K562 (cell line): Measurements from ENCODE around the gene SDR9C7. TPM values are rescaled to one million over a fixed set of nuclear protein-coding genes. Genes with fewer than 3 reads are reported as not detected.

Experiments
- CEBPG ChIP-seq, 3 experiments: fragments of 200-800 bp in 1 of 3; sonication (Bioruptor generic) in 1 of 3; sonication (generic) in 1 of 3; formaldehyde crosslinking in 1 of 3; IDR thresholded peaks in 2 of 3; conservative IDR thresholded peaks in 1 of 3; 2 replicates each; pipeline versions ENCODE4 v1.6.1 to v1.8.0; 2016 to 2022; ENCODE audit warnings: missing compliant biosample characterization in 2 of 3, missing genetic modification characterization in 2 of 3, mild to moderate bottlenecking in 1 of 3, missing genetic modification reagents in 1 of 3
- CREM ChIP-seq: IDR thresholded peaks from 2 replicates; pipeline ENCODE4 v1.6.1; 2014; ENCODE audit warnings: antibody characterized with exemption, low read depth
- HDAC2 ChIP-seq: fragments of 450-650 bp; IDR thresholded peaks from 2 replicates; pipeline ENCODE4 v1.6.1; 2016; ENCODE audit warnings: mild to moderate bottlenecking
- KDM4B ChIP-seq, 2 experiments: fragments of 450-650 bp in 1 of 2; sonication (generic) in 1 of 2; IDR thresholded peaks; 2 replicates each; pipeline ENCODE4 v1.6.1; 2016 to 2017; ENCODE audit warnings: borderline replicate concordance in 2 of 2, antibody characterized with exemption in 1 of 2, low read depth in 1 of 2, mild to moderate bottlenecking in 1 of 2
- L3MBTL2 ChIP-seq: fragments of 450-650 bp; IDR thresholded peaks from 2 replicates; pipeline ENCODE4 v1.6.1; 2016; ENCODE audit warnings: mild to moderate bottlenecking, moderate library complexity
- LEF1 ChIP-seq: fragments of 450-650 bp; IDR thresholded peaks from 2 replicates; pipeline ENCODE4 v1.6.1; 2016; ENCODE audit warnings: mild to moderate bottlenecking
- MAFG ChIP-seq: fragments of 450-650 bp; conservative IDR thresholded peaks from 2 replicates; pipeline ENCODE4 v1.6.1; 2016; ENCODE audit warnings: missing genetic modification characterization, missing compliant biosample characterization
- MAFK ChIP-seq: IDR thresholded peaks from 2 replicates; pipeline ENCODE4 v1.6.1; 2011; ENCODE audit warnings: low read length, improper control_type of control experiment
- MAZ ChIP-seq, 2 experiments: fragments of 450-650 bp in 1 of 2; sonication (generic) in 1 of 2; formaldehyde crosslinking; IDR thresholded peaks in 1 of 2; conservative IDR thresholded peaks in 1 of 2; 2 replicates each; pipeline versions ENCODE4 v1.4.0 to v1.5.0; 2020; ENCODE audit warnings: mild to moderate bottlenecking in 1 of 2, missing genetic modification reagents in 1 of 2
- MCM5 ChIP-seq: fragments of 450-650 bp; IDR thresholded peaks from 2 replicates; pipeline ENCODE4 v1.6.1; 2016; ENCODE audit warnings: low read depth
- ZBED1 ChIP-seq: IDR thresholded peaks from 2 replicates; pipeline ENCODE4 v1.6.1; 2014
- ZBTB26 ChIP-seq: fragments of 450-650 bp; formaldehyde crosslinking; IDR thresholded peaks from 2 replicates; pipeline ENCODE4 v1.4.0; 2022; ENCODE audit warnings: missing genetic modification characterization
- polyA plus RNA-seq, 8 experiments: library from polyadenylated mRNA; depleted of rRNA in 4 of 8; stranded (reverse) in 5 of 8; unstranded in 3 of 8; fragments of >200 nt; fragmentation: Nextera tagmentation in 2 of 8; fragmentation: Illumina TruSeq in 1 of 8; extraction: Ambion mirVana in 2 of 8; extraction: Trizol in 1 of 8; gene quantifications; 2 replicates each; pipeline versions ENCODE4 v1.2.1 to v1.2.3, GENCODE V29; 2011 to 2014; ENCODE audit warnings: inconsistent platforms in 1 of 8, missing spikeins in 1 of 8
- total RNA-seq, 7 experiments: library from RNA; depleted of rRNA in 6 of 7; stranded (reverse); fragments of >200 nt in 6 of 7; fragmentation: Illumina TruSeq in 2 of 7; extraction: Trizol in 2 of 7; gene quantifications; 2 replicates each; pipeline versions ENCODE4 v1.2.1 to v1.2.3, GENCODE V29; 2011 to 2021; ENCODE audit warnings: low replicate concordance in 1 of 7
- TF ChIP-seq, protein P1 (sequence below): IDR thresholded peaks from 2 replicates; pipeline ENCODE4 v1.6.1; 2014; ENCODE audit warnings: antibody characterized with exemption
- TF ChIP-seq, protein P2 (sequence below): fragments of 450-650 bp; IDR thresholded peaks from 2 replicates; pipeline ENCODE4 v1.6.1; 2016; ENCODE audit warnings: mild to moderate bottlenecking, moderate library complexity

The SDR9C7 gene
- total and polyA plus RNA-seq, 9 of the 15 experiments (the other 6 are each of a cell fraction or from before 2014, with no cell fraction given), result 0.04 to 0.59 (median 0.06) TPM; not detected in 6

- TF ChIP-seq, protein P1, sequence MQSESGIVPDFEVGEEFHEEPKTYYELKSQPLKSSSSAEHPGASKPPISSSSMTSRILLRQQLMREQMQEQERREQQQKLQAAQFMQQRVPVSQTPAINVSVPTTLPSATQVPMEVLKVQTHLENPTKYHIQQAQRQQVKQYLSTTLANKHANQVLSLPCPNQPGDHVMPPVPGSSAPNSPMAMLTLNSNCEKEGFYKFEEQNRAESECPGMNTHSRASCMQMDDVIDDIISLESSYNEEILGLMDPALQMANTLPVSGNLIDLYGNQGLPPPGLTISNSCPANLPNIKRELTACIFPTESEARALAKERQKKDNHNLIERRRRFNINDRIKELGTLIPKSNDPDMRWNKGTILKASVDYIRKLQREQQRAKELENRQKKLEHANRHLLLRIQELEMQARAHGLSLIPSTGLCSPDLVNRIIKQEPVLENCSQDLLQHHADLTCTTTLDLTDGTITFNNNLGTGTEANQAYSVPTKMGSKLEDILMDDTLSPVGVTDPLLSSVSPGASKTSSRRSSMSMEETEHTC, result no peak
- TF ChIP-seq MAFK, result 0 out of 2 replicates have a peak, but pooled peaks have one; percentile 11
- 0 out of 2 replicates have a peak, but pooled peaks have one; percentile 31 for TF ChIP-seq ZBTB26 (CRISPR knock-in tag)
- no peak for TF ChIP-seq KDM4B (IDR thresholded peaks at IDR 0.05; ENCODE audit: borderline replicate concordance in 2 of 2, low read depth in 1 of 2)
- no peak for TF ChIP-seq MAFG (tag)
- peak; percentile 59 for TF ChIP-seq CREM
- TF ChIP-seq CEBPG (CRISPR knock-in tag; IDR thresholded peaks at IDR 0.05), result 0 out of 2 replicates have a peak, but pooled peaks have one; percentile 38
- peak in 1 of 2 experiments; percentile 46; a peak in 2 of 4 replicates for TF ChIP-seq CEBPG (tag; conservative IDR thresholded peaks at IDR 0.05 in 1 of 2, IDR thresholded peaks at IDR 0.05 in 1 of 2)
- no peak for TF ChIP-seq ZBED1
- peak; percentile 97 for TF ChIP-seq LEF1
- peak; percentile 25; the same call in 1 of the 2 replicates for TF ChIP-seq L3MBTL2
- no peak for TF ChIP-seq HDAC2
- no peak for TF ChIP-seq MCM5
- TF ChIP-seq MAZ (CRISPR knock-in tag; conservative IDR thresholded peaks at IDR 0.05 in 1 of 2, IDR thresholded peaks at IDR 0.05 in 1 of 2), result peak; percentile 12 to 44; a peak in 2 of 4 replicates
- TF ChIP-seq, protein P2, sequence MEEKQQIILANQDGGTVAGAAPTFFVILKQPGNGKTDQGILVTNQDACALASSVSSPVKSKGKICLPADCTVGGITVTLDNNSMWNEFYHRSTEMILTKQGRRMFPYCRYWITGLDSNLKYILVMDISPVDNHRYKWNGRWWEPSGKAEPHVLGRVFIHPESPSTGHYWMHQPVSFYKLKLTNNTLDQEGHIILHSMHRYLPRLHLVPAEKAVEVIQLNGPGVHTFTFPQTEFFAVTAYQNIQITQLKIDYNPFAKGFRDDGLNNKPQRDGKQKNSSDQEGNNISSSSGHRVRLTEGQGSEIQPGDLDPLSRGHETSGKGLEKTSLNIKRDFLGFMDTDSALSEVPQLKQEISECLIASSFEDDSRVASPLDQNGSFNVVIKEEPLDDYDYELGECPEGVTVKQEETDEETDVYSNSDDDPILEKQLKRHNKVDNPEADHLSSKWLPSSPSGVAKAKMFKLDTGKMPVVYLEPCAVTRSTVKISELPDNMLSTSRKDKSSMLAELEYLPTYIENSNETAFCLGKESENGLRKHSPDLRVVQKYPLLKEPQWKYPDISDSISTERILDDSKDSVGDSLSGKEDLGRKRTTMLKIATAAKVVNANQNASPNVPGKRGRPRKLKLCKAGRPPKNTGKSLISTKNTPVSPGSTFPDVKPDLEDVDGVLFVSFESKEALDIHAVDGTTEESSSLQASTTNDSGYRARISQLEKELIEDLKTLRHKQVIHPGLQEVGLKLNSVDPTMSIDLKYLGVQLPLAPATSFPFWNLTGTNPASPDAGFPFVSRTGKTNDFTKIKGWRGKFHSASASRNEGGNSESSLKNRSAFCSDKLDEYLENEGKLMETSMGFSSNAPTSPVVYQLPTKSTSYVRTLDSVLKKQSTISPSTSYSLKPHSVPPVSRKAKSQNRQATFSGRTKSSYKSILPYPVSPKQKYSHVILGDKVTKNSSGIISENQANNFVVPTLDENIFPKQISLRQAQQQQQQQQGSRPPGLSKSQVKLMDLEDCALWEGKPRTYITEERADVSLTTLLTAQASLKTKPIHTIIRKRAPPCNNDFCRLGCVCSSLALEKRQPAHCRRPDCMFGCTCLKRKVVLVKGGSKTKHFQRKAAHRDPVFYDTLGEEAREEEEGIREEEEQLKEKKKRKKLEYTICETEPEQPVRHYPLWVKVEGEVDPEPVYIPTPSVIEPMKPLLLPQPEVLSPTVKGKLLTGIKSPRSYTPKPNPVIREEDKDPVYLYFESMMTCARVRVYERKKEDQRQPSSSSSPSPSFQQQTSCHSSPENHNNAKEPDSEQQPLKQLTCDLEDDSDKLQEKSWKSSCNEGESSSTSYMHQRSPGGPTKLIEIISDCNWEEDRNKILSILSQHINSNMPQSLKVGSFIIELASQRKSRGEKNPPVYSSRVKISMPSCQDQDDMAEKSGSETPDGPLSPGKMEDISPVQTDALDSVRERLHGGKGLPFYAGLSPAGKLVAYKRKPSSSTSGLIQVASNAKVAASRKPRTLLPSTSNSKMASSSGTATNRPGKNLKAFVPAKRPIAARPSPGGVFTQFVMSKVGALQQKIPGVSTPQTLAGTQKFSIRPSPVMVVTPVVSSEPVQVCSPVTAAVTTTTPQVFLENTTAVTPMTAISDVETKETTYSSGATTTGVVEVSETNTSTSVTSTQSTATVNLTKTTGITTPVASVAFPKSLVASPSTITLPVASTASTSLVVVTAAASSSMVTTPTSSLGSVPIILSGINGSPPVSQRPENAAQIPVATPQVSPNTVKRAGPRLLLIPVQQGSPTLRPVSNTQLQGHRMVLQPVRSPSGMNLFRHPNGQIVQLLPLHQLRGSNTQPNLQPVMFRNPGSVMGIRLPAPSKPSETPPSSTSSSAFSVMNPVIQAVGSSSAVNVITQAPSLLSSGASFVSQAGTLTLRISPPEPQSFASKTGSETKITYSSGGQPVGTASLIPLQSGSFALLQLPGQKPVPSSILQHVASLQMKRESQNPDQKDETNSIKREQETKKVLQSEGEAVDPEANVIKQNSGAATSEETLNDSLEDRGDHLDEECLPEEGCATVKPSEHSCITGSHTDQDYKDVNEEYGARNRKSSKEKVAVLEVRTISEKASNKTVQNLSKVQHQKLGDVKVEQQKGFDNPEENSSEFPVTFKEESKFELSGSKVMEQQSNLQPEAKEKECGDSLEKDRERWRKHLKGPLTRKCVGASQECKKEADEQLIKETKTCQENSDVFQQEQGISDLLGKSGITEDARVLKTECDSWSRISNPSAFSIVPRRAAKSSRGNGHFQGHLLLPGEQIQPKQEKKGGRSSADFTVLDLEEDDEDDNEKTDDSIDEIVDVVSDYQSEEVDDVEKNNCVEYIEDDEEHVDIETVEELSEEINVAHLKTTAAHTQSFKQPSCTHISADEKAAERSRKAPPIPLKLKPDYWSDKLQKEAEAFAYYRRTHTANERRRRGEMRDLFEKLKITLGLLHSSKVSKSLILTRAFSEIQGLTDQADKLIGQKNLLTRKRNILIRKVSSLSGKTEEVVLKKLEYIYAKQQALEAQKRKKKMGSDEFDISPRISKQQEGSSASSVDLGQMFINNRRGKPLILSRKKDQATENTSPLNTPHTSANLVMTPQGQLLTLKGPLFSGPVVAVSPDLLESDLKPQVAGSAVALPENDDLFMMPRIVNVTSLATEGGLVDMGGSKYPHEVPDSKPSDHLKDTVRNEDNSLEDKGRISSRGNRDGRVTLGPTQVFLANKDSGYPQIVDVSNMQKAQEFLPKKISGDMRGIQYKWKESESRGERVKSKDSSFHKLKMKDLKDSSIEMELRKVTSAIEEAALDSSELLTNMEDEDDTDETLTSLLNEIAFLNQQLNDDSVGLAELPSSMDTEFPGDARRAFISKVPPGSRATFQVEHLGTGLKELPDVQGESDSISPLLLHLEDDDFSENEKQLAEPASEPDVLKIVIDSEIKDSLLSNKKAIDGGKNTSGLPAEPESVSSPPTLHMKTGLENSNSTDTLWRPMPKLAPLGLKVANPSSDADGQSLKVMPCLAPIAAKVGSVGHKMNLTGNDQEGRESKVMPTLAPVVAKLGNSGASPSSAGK, result 0 out of 2 replicates have a peak, but pooled peaks have one; percentile 13
Measured at GRCh38 chr12:56931474-56931978, 2.7 kb downstream of the SDR9C7 start (continued).
